HCT116 (cell line): ENCODE measurements around the gene TFPT. TPM values are rescaled to one million over a fixed set of nuclear protein-coding genes. Genes with fewer than 3 reads are reported as not detected.

ENCODE experiments used
- ATAC-seq: fragments of 200-7000 bp; cut with Tn5 transposase; 2 replicates; pipeline ENCODE4 v1.9.1; 2020; ENCODE audit warnings: mild to moderate bottlenecking, moderate library complexity
- BruUV-seq: library from RNA; stranded (reverse); fragments of 400-500 nt; replicated peaks from 2 replicates; lab custom pipeline; 2021; lab: Mats Ljungman, UMichigan
- CTCF ChIA-PET: fragments of 300-600 bp; sonication (Branson Sonifier 250); formaldehyde crosslinking; loops from one replicate; lab custom pipeline; 2021; ENCODE audit warnings: antibody characterized with exemption; lab: Charles Lee
- POLR2A ChIA-PET: fragments of 300-600, 350-600 bp; sonication (Branson Sonifier 250); formaldehyde crosslinking; loops from one replicate; lab custom pipeline; 2021; ENCODE audit warnings: antibody characterized with exemption; lab: Charles Lee
- RAD21 ChIA-PET, 2 experiments: fragments of 300-600 bp; sonication (Branson Sonifier 250); formaldehyde crosslinking; loops; one replicate each; lab custom pipeline; 2023; ENCODE audit warnings: low total read pairs in 2 of 2; ENCODE audit not compliant: uncharacterized antibody in 2 of 2, unreplicated experiment in 2 of 2, low non-redundant PET in 1 of 2; lab: Charles Lee
- DNase-seq: peaks from one replicate; pipeline ENCODE4 v3.0.0-alpha.2; 2010; ENCODE audit warnings: low read depth, low spot score
- H2AFZ ChIP-seq: fragments of 200-600 bp; shearing (Covaris generic), sonication (generic); 2 replicates; pipeline ENCODE4 v1.6.1; 2017; ENCODE audit warnings: low read depth, mixed run types, mixed read lengths, antibody characterized with exemption, low read length; ENCODE audit not compliant: poor library complexity, severe bottlenecking
- H3K27ac ChIP-seq: 2 replicates; pipeline ENCODE4 v1.5.1; 2012; ENCODE audit warnings: low read depth, low read length
- H3K27me3 ChIP-seq: fragments of 200-600 bp; sonication (generic); 2 replicates; pipeline ENCODE4 v1.6.1; 2016; ENCODE audit warnings: mixed run types, low read length, mixed read lengths; ENCODE audit not compliant: insufficient read depth
- H3K36me3 ChIP-seq, 2 experiments: fragments of 200-500 bp in 1 of 2; fragments of 200-600 bp in 1 of 2; sonication (Bioruptor generic) in 1 of 2; sonication (generic) in 1 of 2; 2 replicates each; pipeline versions ENCODE4 v1.5.1 to v1.6.1; 2014 to 2016; ENCODE audit warnings: low read length in 2 of 2, inconsistent platforms in 1 of 2, mixed read lengths in 1 of 2, mixed run types in 1 of 2; ENCODE audit not compliant: insufficient read depth in 2 of 2, control insufficient read depth in 1 of 2
- H3K4me1 ChIP-seq, 2 experiments: fragments of 200-600 bp in 1 of 2; sonication (generic) in 1 of 2; 2 replicates each; pipeline versions ENCODE4 v1.5.1 to v1.6.1; 2012 to 2017; ENCODE audit warnings: low read length in 2 of 2, inconsistent platforms in 1 of 2, mild to moderate bottlenecking in 1 of 2, mixed read lengths in 1 of 2, mixed run types in 1 of 2, moderate library complexity in 1 of 2; ENCODE audit not compliant: insufficient read depth in 2 of 2, control insufficient read depth in 1 of 2
- H3K4me2 ChIP-seq: fragments of 200-600 bp; sonication (generic); 2 replicates; pipeline ENCODE4 v1.6.1; 2017; ENCODE audit warnings: mixed run types, low read length, mixed read lengths
- H3K4me3 ChIP-seq, 2 experiments: fragments of 200-600 bp in 1 of 2; sonication (generic) in 1 of 2; replicated peaks in 1 of 2; 2 replicates each; pipeline ENCODE4 v1.5.1; 2011 to 2016; ENCODE audit warnings: low read length in 2 of 2, control low read depth in 1 of 2, low read depth in 1 of 2, mild to moderate bottlenecking in 1 of 2, mixed read lengths in 1 of 2, mixed run types in 1 of 2
- H3K79me2 ChIP-seq: fragments of 200-600 bp; sonication (generic); 2 replicates; pipeline ENCODE4 v1.6.1; 2017; ENCODE audit warnings: mild to moderate bottlenecking, mixed run types, low read length, moderate library complexity, mixed read lengths; ENCODE audit not compliant: insufficient read depth
- H3K9ac ChIP-seq: fragments of 200-600 bp; sonication (generic); 2 replicates; pipeline ENCODE4 v1.6.1; 2016; ENCODE audit warnings: low read length, mixed read lengths
- H3K9me2 ChIP-seq: fragments of 200-600 bp; sonication (generic), shearing (Covaris generic); 2 replicates; pipeline ENCODE4 v1.6.1; 2017; ENCODE audit warnings: mixed run types, mild to moderate bottlenecking, moderate library complexity; ENCODE audit not compliant: insufficient read depth
- H3K9me3 ChIP-seq, 2 experiments: fragments of 200-500 bp in 1 of 2; fragments of 200-600 bp in 1 of 2; sonication (Bioruptor generic) in 1 of 2; sonication (generic) in 1 of 2; 2 replicates each; pipeline ENCODE4 v1.6.1; 2014 to 2017; ENCODE audit warnings: low read length in 2 of 2, mixed read lengths in 2 of 2, inconsistent platforms in 1 of 2, low read depth in 1 of 2, mild to moderate bottlenecking in 1 of 2, mixed run types in 1 of 2, moderate library complexity in 1 of 2; ENCODE audit not compliant: control insufficient read depth in 1 of 2, insufficient read depth in 1 of 2
- H4K20me1 ChIP-seq: fragments of 200-600 bp; sonication (generic), shearing (Covaris generic); 2 replicates; pipeline ENCODE4 v1.6.1; 2017; ENCODE audit warnings: mixed run types, mild to moderate bottlenecking, moderate library complexity; ENCODE audit not compliant: insufficient read depth
- CTCF ChIP-seq, 3 experiments: fragments of 200-600 bp in 1 of 3; sonication (generic) in 1 of 3; IDR thresholded peaks in 2 of 3; conservative IDR thresholded peaks in 1 of 3; 2 replicates each; pipeline ENCODE4 v1.5.1; 2012 to 2017; ENCODE audit warnings: low read depth in 2 of 3, low read length in 2 of 3, antibody characterized with exemption in 1 of 3, borderline replicate concordance in 1 of 3, control low read depth in 1 of 3, mild to moderate bottlenecking in 1 of 3, mixed read lengths in 1 of 3, mixed run types in 1 of 3, moderate library complexity in 1 of 3; ENCODE audit not compliant: insufficient read depth in 1 of 3
- POLR2AphosphoS5 ChIP-seq: IDR thresholded peaks from 2 replicates; pipeline ENCODE4 v1.6.1; 2011; ENCODE audit warnings: mild to moderate bottlenecking, low read depth, low read length, moderate library complexity
- RAD21 ChIP-seq: IDR thresholded peaks from 2 replicates; pipeline ENCODE4 v1.6.1; 2012; ENCODE audit warnings: low read depth, mild to moderate bottlenecking
- TCF7L2 ChIP-seq: IDR thresholded peaks from 2 replicates; pipeline ENCODE4 v1.7.0; 2011; ENCODE audit warnings: borderline replicate concordance, inconsistent platforms; ENCODE audit not compliant: insufficient read depth, insufficient read length; ENCODE audit errors: extremely low read depth
- YY1 ChIP-seq: IDR thresholded peaks from 2 replicates; pipeline ENCODE4 v1.6.1; 2011; ENCODE audit warnings: low read length, low read depth, moderate library complexity, mild to moderate bottlenecking; ENCODE audit not compliant: insufficient replicate concordance; ENCODE audit errors: extremely low read depth
- ZFX ChIP-seq: fragments of 450-650 bp; IDR thresholded peaks from 2 replicates; pipeline ENCODE4 v1.6.1; 2017
- ZNF274 ChIP-seq: fragments of 200-500 bp; sonication (Bioruptor generic); IDR thresholded peaks from 2 replicates; pipeline ENCODE4 v1.6.1; 2014; ENCODE audit warnings: mild to moderate bottlenecking, low read depth, low read length, inconsistent platforms
- intact Hi-C: fragments of 100-400 bp; cut with micrococcal nuclease; formaldehyde crosslinking; loops from 2 replicates; pipeline ENCODE4 v1.10.0; 2022
- total RNA-seq: library from RNA; stranded (reverse); gene quantifications from one replicate; pipeline ENCODE4 v1.2.1, GENCODE V29; 2021; ENCODE audit not compliant: unreplicated experiment

The TFPT gene
- total RNA-seq, 1 experiment from 2014 or later = 7.1 TPM

- H3K36me3 ChIP-seq = peaks cover 18 to 21% of the 10 kb centered on the region in 2 experiments; a peak in 3 of 4 replicates
- POLR2A ChIA-PET = interaction anchor here (0.9 to 2.0 kb wide), 17 partner anchors 14 to 328 kb away, joined by 3 to 26 read pairs (median 5); partner anchors contain the start of genes LENG1, MBOAT7, MYADM and PRPF31
- no peaks in the 10 kb centered on the region for H3K27me3 ChIP-seq
- CTCF ChIA-PET = interaction anchor here (0.7 to 1.4 kb wide), 11 partner anchors 31 to 345 kb away, joined by 3 to 11 read pairs (median 4); partner anchors contain the start of gene MBOAT7
- peaks cover 52% of the 10 kb centered on the region for H3K79me2 ChIP-seq
- H3K4me2 ChIP-seq = peak within 1 kb of the TSS; percentile 98
- ATAC-seq (no peak), DNase-seq (no peak)
- H3K4me3 ChIP-seq = peak within 1 kb of the TSS; percentile 76 to 82
- no TSS peak for BruUV-seq
- no peak for TF ChIP-seq TCF7L2
- TF ChIP-seq YY1 = peak; percentile 93
- TF ChIP-seq CTCF (IDR thresholded peaks at IDR 0.05 in 2 of 3, conservative IDR thresholded peaks at IDR 0.05 in 1 of 3; ENCODE audit: borderline replicate concordance in 1 of 3, insufficient read depth in 1 of 3, low read depth in 2 of 3, low read length in 2 of 3) = 0 out of 6 replicates have a peak, but pooled peaks of 1 of the 3 experiments have one; percentile 17
- peak; percentile 63; the same call in 1 of the 2 replicates for TF ChIP-seq ZFX
- no peak for TF ChIP-seq RAD21
- TF ChIP-seq ZNF274 = no peak
- peak; percentile 88 for TF ChIP-seq POLR2AphosphoS5
- H3K9me2 ChIP-seq = no peaks in the 10 kb centered on the region
- no peaks in the 10 kb centered on the region for H3K9me3 ChIP-seq
- RAD21 ChIA-PET = interaction anchor here in 1 of 2 experiments (0.6 kb wide), 1 partner anchor 94 kb away, joined by 3 read pairs; no protein-coding TSS in a partner anchor
- peak within 1 kb of the TSS; percentile 77 for H3K27ac ChIP-seq
- peak within 1 kb of the TSS; percentile 18 for H2AFZ ChIP-seq
- H3K9ac ChIP-seq = peak within 1 kb of the TSS; percentile 96
- H3K4me1 ChIP-seq = peaks cover 15 to 31% of the 10 kb centered on the region in 2 experiments
- no peaks in the 10 kb centered on the region for H4K20me1 ChIP-seq
- intact Hi-C loops = loop anchor here (1.0 kb wide), 1 partner anchor 21 kb away; the partner anchor contains the start of gene LENG1
Observed at GRCh38 chr19:54137699-54138488, 22.4 kb upstream of the TFPT start, which contains the start of gene CNOT3. TSS of gene CNOT3 (plus strand) at chr19:54137762. CDS start at chr19:54142979, 5,217 bp downstream.
